IMR-90 (cell line): ENCODE data around the gene CTAGE1. TPM values are rescaled to one million over a fixed set of nuclear protein-coding genes. Genes with fewer than 3 reads are reported as not detected.

Source experiments
- ATAC-seq: fragments of 200-7000 bp; cut with Tn5 transposase; 2 replicates; pipeline ENCODE4 v1.9.1; 2020; ENCODE audit warnings: low read depth, mild to moderate bottlenecking, moderate library complexity
- BruUV-seq: library from RNA; stranded (reverse); fragments of 400-500 nt; replicated peaks from 2 replicates; lab custom pipeline; 2021; lab: Mats Ljungman, UMichigan
- CTCF ChIA-PET: fragments of 300-600 bp; formaldehyde crosslinking; extraction: SDS; loops from one replicate; lab custom pipeline; 2021; ENCODE audit warnings: antibody characterized with exemption; lab: Yijun Ruan, JAX
- POLR2A ChIA-PET: fragments of 300-600 bp; sonication (Branson Sonifier 250); formaldehyde crosslinking; loops from one replicate; lab custom pipeline; 2022; ENCODE audit warnings: antibody characterized with exemption; ENCODE audit not compliant: unreplicated experiment; lab: Charles Lee
- DNase-seq: peaks from one replicate; pipeline ENCODE4 v3.0.0; 2013
- H2AFZ ChIP-seq: replicated peaks from 2 replicates; pipeline ENCODE3; 2013; ENCODE audit warnings: low read length, mild to moderate bottlenecking; ENCODE audit not compliant: poor library complexity
- H2AK5ac ChIP-seq: 2 replicates; pipeline ENCODE4 v1.6.1; 2013; ENCODE audit warnings: low read depth, low read length, inconsistent platforms
- H2AK9ac ChIP-seq: replicated peaks from 2 replicates; pipeline ENCODE3; 2013; ENCODE audit warnings: mild to moderate bottlenecking, low read depth, low read length, moderate library complexity; ENCODE audit not compliant: poor library complexity
- H2BK120ac ChIP-seq: 2 replicates; pipeline ENCODE4 v1.6.1; 2013; ENCODE audit warnings: low read depth, low read length, inconsistent platforms
- H2BK15ac ChIP-seq: 3 replicates; pipeline ENCODE4 v1.6.1; 2013; ENCODE audit warnings: low read depth, low read length, inconsistent platforms
- H2BK20ac ChIP-seq: 2 replicates; pipeline ENCODE4 v1.6.1; 2013; ENCODE audit warnings: low read depth, mild to moderate bottlenecking, inconsistent platforms, low read length, moderate library complexity
- H2BK5ac ChIP-seq: 2 replicates; pipeline ENCODE4 v1.6.1; 2013; ENCODE audit warnings: mild to moderate bottlenecking, low read depth, low read length, inconsistent platforms; ENCODE audit not compliant: poor library complexity, severe bottlenecking
- H3K14ac ChIP-seq: replicated peaks from 2 replicates; pipeline ENCODE4 v1.6.1; 2013; ENCODE audit warnings: low read depth, low read length, inconsistent platforms
- H3K18ac ChIP-seq: 2 replicates; pipeline ENCODE4 v1.6.1; 2013; ENCODE audit warnings: low read depth, low read length, control low read depth
- H3K23ac ChIP-seq: 2 replicates; pipeline ENCODE4 v1.6.1; 2013; ENCODE audit warnings: low read depth, low read length, inconsistent platforms
- H3K27ac ChIP-seq: 2 replicates; pipeline ENCODE4 v1.5.1; 2013; ENCODE audit warnings: mild to moderate bottlenecking, control low read depth, low read length; ENCODE audit not compliant: insufficient read depth
- H3K27me3 ChIP-seq: 2 replicates; pipeline ENCODE4 v1.6.1; 2013; ENCODE audit warnings: low read length; ENCODE audit not compliant: control insufficient read depth, insufficient read depth
- H3K36me3 ChIP-seq: 2 replicates; pipeline ENCODE4 v1.6.1; 2013; ENCODE audit warnings: low read length, mixed read lengths; ENCODE audit not compliant: control insufficient read depth, insufficient read depth
- H3K4ac ChIP-seq: 2 replicates; pipeline ENCODE4 v1.6.1; 2013; ENCODE audit warnings: low read depth, low read length, inconsistent platforms
- H3K4me1 ChIP-seq: 2 replicates; pipeline ENCODE4 v1.6.1; 2013; ENCODE audit warnings: low read length, mixed read lengths; ENCODE audit not compliant: control insufficient read depth, insufficient read depth
- H3K4me2 ChIP-seq: 2 replicates; pipeline ENCODE4 v1.6.1; 2013; ENCODE audit warnings: low read depth, mild to moderate bottlenecking, control low read depth, low read length, moderate library complexity
- H3K4me3 ChIP-seq: 2 replicates; pipeline ENCODE4 v1.5.1; 2013; ENCODE audit warnings: low read depth, mild to moderate bottlenecking, control low read depth, low read length, moderate library complexity; ENCODE audit not compliant: insufficient read depth
- H3K56ac ChIP-seq: 2 replicates; pipeline ENCODE4 v1.6.1; 2013; ENCODE audit warnings: low read length, inconsistent platforms; ENCODE audit not compliant: insufficient read depth; ENCODE audit errors: extremely low read depth
- H3K79me1 ChIP-seq, 2 experiments: 2 replicates each; pipeline ENCODE4 v1.6.1; 2013; ENCODE audit warnings: low read length in 2 of 2, inconsistent platforms in 1 of 2, low read depth in 1 of 2
- H3K9ac ChIP-seq: 2 replicates; pipeline ENCODE4 v1.6.1; 2013; ENCODE audit warnings: low read depth, low read length, control low read depth
- H3K9me1 ChIP-seq: 2 replicates; pipeline ENCODE4 v1.6.1; 2013; ENCODE audit warnings: low read length, inconsistent platforms; ENCODE audit not compliant: insufficient read depth
- H3K9me3 ChIP-seq: 2 replicates; pipeline ENCODE4 v1.6.1; 2013; ENCODE audit warnings: low read length; ENCODE audit not compliant: control insufficient read depth, insufficient read depth
- H4K20me1 ChIP-seq: 2 replicates; pipeline ENCODE4 v1.6.1; 2013; ENCODE audit warnings: low read length, inconsistent platforms; ENCODE audit not compliant: insufficient read depth
- H4K5ac ChIP-seq: 2 replicates; pipeline ENCODE4 v1.6.1; 2013; ENCODE audit warnings: mild to moderate bottlenecking, low read depth, low read length, control low read depth
- H4K8ac ChIP-seq, 2 experiments: 2 replicates each; pipeline ENCODE4 v1.6.1; 2013; ENCODE audit warnings: low read depth in 2 of 2, low read length in 2 of 2, control low read depth in 1 of 2, inconsistent platforms in 1 of 2
- H4K91ac ChIP-seq: 2 replicates; pipeline ENCODE4 v1.6.1; 2013; ENCODE audit warnings: low read depth, low read length, inconsistent platforms; ENCODE audit not compliant: insufficient read depth
- BHLHE40 ChIP-seq: fragments of 150-350 bp; IDR thresholded peaks from 2 replicates; pipeline ENCODE4 v1.6.1; 2016; ENCODE audit warnings: mild to moderate bottlenecking, low read depth, low read length
- CEBPB ChIP-seq: IDR thresholded peaks from 2 replicates; pipeline ENCODE4 v1.6.1; 2012; ENCODE audit warnings: low read depth, low read length, improper control_type of control experiment
- CHD1 ChIP-seq: IDR thresholded peaks from 2 replicates; pipeline ENCODE4 v1.6.1; 2012; ENCODE audit warnings: low read depth, low read length, improper control_type of control experiment
- CTCF ChIP-seq: conservative IDR thresholded peaks from 2 replicates; pipeline ENCODE4 v1.5.1; 2012; ENCODE audit warnings: mild to moderate bottlenecking, low read depth, low read length, improper control_type of control experiment
- FOS ChIP-seq: fragments of 150-350 bp; IDR thresholded peaks from 2 replicates; pipeline ENCODE4 v1.6.1; 2016; ENCODE audit warnings: low read depth, low read length
- MAFK ChIP-seq: IDR thresholded peaks from 2 replicates; pipeline ENCODE4 v1.6.1; 2012; ENCODE audit warnings: low read depth, low read length, improper control_type of control experiment
- MXI1 ChIP-seq: IDR thresholded peaks from 2 replicates; pipeline ENCODE4 v1.6.1; 2012; ENCODE audit warnings: low read depth, mild to moderate bottlenecking, low read length, moderate library complexity, borderline replicate concordance
- NFE2L2 ChIP-seq: fragments of 150-350 bp; IDR thresholded peaks from 2 replicates; pipeline ENCODE4 v1.6.1; 2016; ENCODE audit warnings: low read depth, mild to moderate bottlenecking, low read length
- RAD21 ChIP-seq: IDR thresholded peaks from 2 replicates; pipeline ENCODE4 v1.6.1; 2012; ENCODE audit warnings: low read length, improper control_type of control experiment
- RCOR1 ChIP-seq: IDR thresholded peaks from 2 replicates; pipeline ENCODE4 v1.6.1; 2012; ENCODE audit warnings: mild to moderate bottlenecking, low read length, improper control_type of control experiment; ENCODE audit not compliant: insufficient replicate concordance
- RFX5 ChIP-seq: IDR thresholded peaks from 2 replicates; pipeline ENCODE4 v1.8.0; 2012; ENCODE audit warnings: low read depth, mild to moderate bottlenecking, low read length, moderate library complexity
- SMC3 ChIP-seq: fragments of 150-350 bp; IDR thresholded peaks from 2 replicates; pipeline ENCODE4 v1.6.1; 2016; ENCODE audit warnings: low read depth, mild to moderate bottlenecking, antibody characterized with exemption, low read length, moderate library complexity
- USF2 ChIP-seq: fragments of 150-350 bp; IDR thresholded peaks from 2 replicates; pipeline ENCODE4 v1.6.1; 2017; ENCODE audit warnings: mild to moderate bottlenecking, antibody characterized with exemption, low read length, low read depth
- dilution Hi-C: fragments of 300-500 bp; cut with HindIII; formaldehyde crosslinking; loops from one replicate; pipeline ENCODE4 v1.14.3; 2018; ENCODE audit warnings: low sequenced_read_pairs; ENCODE audit not compliant: unreplicated experiment
- in situ Hi-C: fragments of 300-500 bp; cut with MboI; formaldehyde crosslinking; loops from 3 replicates; pipeline ENCODE4 v1.14.3; 2019; ENCODE audit warnings: low sequenced_read_pairs, inconsistent platforms, mixed read lengths
- intact Hi-C: fragments of 100-400 bp; cut with micrococcal nuclease; formaldehyde crosslinking; loops from 2 replicates; pipeline ENCODE4 v1.10.0; 2022
- polyA plus RNA-seq, 3 experiments: library from polyadenylated mRNA; depleted of rRNA; stranded (reverse); fragments of >200 nt; gene quantifications; 2 replicates each; pipeline ENCODE4 v1.2.3, GENCODE V29; 2012; ENCODE audit warnings: low replicate concordance in 1 of 3
- total RNA-seq: library from RNA; depleted of rRNA; stranded (reverse); fragments of >200 nt; gene quantifications from 2 replicates; pipeline ENCODE4 v1.2.3, GENCODE V29; 2012

Gene CTAGE1
- total and polyA plus RNA-seq, 2 of the 4 experiments (the other 2 are of a cell fraction), result 0.09 TPM; not detected in 1

- no peak overlapping the region for H3K56ac ChIP-seq
- no peak overlapping the region for H2AFZ ChIP-seq
- no peak overlapping the region for H3K27ac ChIP-seq
- no peak overlapping the region for H4K8ac ChIP-seq
- H3K14ac ChIP-seq, result no peak overlapping the region
- no peak for TF ChIP-seq SMC3
- TF ChIP-seq CHD1, result no peak
- no peak for TF ChIP-seq NFE2L2
- TF ChIP-seq FOS, result no peak
- no peak for TF ChIP-seq MXI1
- no peak for TF ChIP-seq RFX5
- TF ChIP-seq CTCF, result no peak
- TF ChIP-seq RCOR1, result no peak
- no peak for TF ChIP-seq USF2
- no peak for TF ChIP-seq BHLHE40
- no peak for TF ChIP-seq MAFK
- no peak for TF ChIP-seq CEBPB
- TF ChIP-seq RAD21, result no peak
- dilution Hi-C loops (no loop called here), in situ Hi-C loops (no loop called here), intact Hi-C loops (no loop called here)
- POLR2A ChIA-PET, result no interaction called here
- no peaks in the 10 kb centered on the region for H3K27me3 ChIP-seq
- H3K4ac ChIP-seq, result no peak overlapping the region
- CTCF ChIA-PET, result no interaction called here
- H3K79me1 ChIP-seq, result no peaks in the 10 kb centered on the region
- DNase-seq (no peak), ATAC-seq (no peak)
- peaks cover 1% of the 10 kb centered on the region for H3K4me1 ChIP-seq
- H3K23ac ChIP-seq, result no peak overlapping the region
- no peaks in the 10 kb centered on the region for H3K9me1 ChIP-seq
- no peaks in the 10 kb centered on the region; the same call in 1 of the 2 replicates for H3K9me3 ChIP-seq
- H3K4me2 ChIP-seq, result no peak overlapping the region
- H4K91ac ChIP-seq, result no peak overlapping the region
- H2BK5ac ChIP-seq, result no peak overlapping the region
- H2BK120ac ChIP-seq, result no peak overlapping the region
- no peaks in the 10 kb centered on the region for H3K36me3 ChIP-seq
- H2AK5ac ChIP-seq, result no peak overlapping the region
- no peak overlapping the region for H3K9ac ChIP-seq
- H3K4me3 ChIP-seq, result no peak overlapping the region
- no peak overlapping the region for H2BK20ac ChIP-seq
- no peak overlapping the region for H4K5ac ChIP-seq
- H4K20me1 ChIP-seq, result no peaks in the 10 kb centered on the region
- no peak overlapping the region for H2AK9ac ChIP-seq
- H3K18ac ChIP-seq, result no peak overlapping the region
- H2BK15ac ChIP-seq, result no peak overlapping the region
- no TSS peak for BruUV-seq
These were observed 23.9 kb upstream of the CTAGE1 start for GRCh38 chr18:22441638-22442037.
